Measurements from ENCODE around the gene GPRC5B. TPM values are rescaled to one million over a fixed set of nuclear protein-coding genes. Genes with fewer than 3 reads are reported as not detected.

GPRC5B gene
- total RNA-seq, 1 experiment from 2014 or later = 137 TPM

GRCh38 chr16:19914877-19915276 lies 30.2 kb upstream of the GPRC5B start:
- Mint-ChIP-seq H3K9me3 (no peaks in the 10 kb centered on the region), H3K27me3 (ENCODE audit: low read depth) (peaks cover 8% of the 10 kb centered on the region), H3K4me1 (peaks cover 8 to 17% of the 10 kb centered on the region in 2 experiments), H3K27ac (no peak overlapping the region), H3K4me3 (no peak overlapping the region), H3K36me3 (ENCODE audit: insufficient read depth in 1 of 3, low read depth in 3 of 3) (no peaks in the 10 kb centered on the region)
- H3K14ac ChIP-seq (ENCODE audit: insufficient read depth, low read length) = no peak overlapping the region
- H3K56ac ChIP-seq (ENCODE audit: insufficient read length, low read depth, low read length) = no peak overlapping the region
- H2BK120ac ChIP-seq (ENCODE audit: low read depth, low read length, poor library complexity, severe bottlenecking) = no peak overlapping the region
- no peaks in the 10 kb centered on the region for H3K79me1 ChIP-seq (ENCODE audit: insufficient read depth, low read depth, low read length, poor library complexity, severe bottlenecking)
- no peak overlapping the region for H3K23ac ChIP-seq (ENCODE audit: insufficient read length, low read depth, low read length)
- no peak overlapping the region for H3T11ph ChIP-seq (ENCODE audit: low read length)
- no peak for TF ChIP-seq CTCF (conservative IDR thresholded peaks at IDR 0.05)
- H3K9ac ChIP-seq (ENCODE audit: extremely low read depth, insufficient read length, low read length) = no peak overlapping the region
- no peaks in the 10 kb centered on the region for H3K4me1 ChIP-seq (ENCODE audit: insufficient read depth, low read length)
- H4K91ac ChIP-seq (ENCODE audit: insufficient read length, low read depth, low read length) = no peak overlapping the region
- H3K27me3 ChIP-seq (ENCODE audit: insufficient read depth, low read length) = no peaks in the 10 kb centered on the region
- H4K20me1 ChIP-seq (ENCODE audit: control insufficient read depth, insufficient read depth, insufficient read length) = no peaks in the 10 kb centered on the region
- no CpG with 5 or more reads among the region's 7 CpGs for WGBS (ENCODE audit: extremely low coverage, insufficient read length, low lambda C conversion rate)
- H3K18ac ChIP-seq (ENCODE audit: insufficient read length, low read depth, low read length) = no peak overlapping the region
- no peak overlapping the region for H2BK20ac ChIP-seq (ENCODE audit: low read depth, low read length, poor library complexity, severe bottlenecking)
- no peak overlapping the region for H2BK15ac ChIP-seq (ENCODE audit: low read depth, low read length)
- no peak overlapping the region for H2BK5ac ChIP-seq (ENCODE audit: insufficient read length, low read length)
- H3K27ac ChIP-seq (ENCODE audit: insufficient read length, low read depth, low read length) = no peak overlapping the region
- no peaks in the 10 kb centered on the region for H3K9me3 ChIP-seq (ENCODE audit: control insufficient read depth, low read depth, low read length)
- no peak overlapping the region for H2AK5ac ChIP-seq (ENCODE audit: insufficient read length, low read length)
- no peak overlapping the region for H3K4me2 ChIP-seq (ENCODE audit: insufficient read depth, insufficient read length, low read length)
- no peak overlapping the region for H2AFZ ChIP-seq (ENCODE audit: low read length)
- H4K8ac ChIP-seq (replicated peaks; ENCODE audit: insufficient read length, low read depth, low read length) = no peak overlapping the region
- H2BK12ac ChIP-seq (ENCODE audit: insufficient read length, low read depth, low read length) = no peak overlapping the region
- no peak overlapping the region for H4K5ac ChIP-seq (ENCODE audit: insufficient read length, low read depth, low read length)
- no peak overlapping the region for H3K4ac ChIP-seq (ENCODE audit: low read depth, low read length)
- no peaks in the 10 kb centered on the region for H3K23me2 ChIP-seq (ENCODE audit: insufficient read length, low read depth, low read length, poor library complexity, severe bottlenecking)
- no peak for DNase-seq
- no peaks in the 10 kb centered on the region for H3K79me2 ChIP-seq (ENCODE audit: insufficient read depth, low read length)

All from H9 (cell line).